Subcutaneous adipose tissue (tissue), 4 donors: Measurements from ENCODE around the gene QSOX2. TPM values are rescaled to one million over a fixed set of nuclear protein-coding genes. Genes with fewer than 3 reads are reported as not detected.

Source experiments
- total RNA-seq, 4 donors: library from RNA; depleted of rRNA; stranded (reverse); fragments of >200 nt; gene quantifications; one replicate each; pipeline ENCODE4 v1.1.0, GENCODE V29; 2016
- TF ChIP-seq, protein P1 (sequence below): fragments of 450-650 bp; IDR thresholded peaks from one replicate; pipeline ENCODE4 v1.5.1; 2016; ENCODE audit warnings: low read depth, mild to moderate bottlenecking, control low read depth, antibody characterized with exemption, moderate library complexity

The QSOX2 gene
- total RNA-seq, 4 donors from 2014 or later = 3.7 to 5.3 (median 4.5) TPM

DNA sequence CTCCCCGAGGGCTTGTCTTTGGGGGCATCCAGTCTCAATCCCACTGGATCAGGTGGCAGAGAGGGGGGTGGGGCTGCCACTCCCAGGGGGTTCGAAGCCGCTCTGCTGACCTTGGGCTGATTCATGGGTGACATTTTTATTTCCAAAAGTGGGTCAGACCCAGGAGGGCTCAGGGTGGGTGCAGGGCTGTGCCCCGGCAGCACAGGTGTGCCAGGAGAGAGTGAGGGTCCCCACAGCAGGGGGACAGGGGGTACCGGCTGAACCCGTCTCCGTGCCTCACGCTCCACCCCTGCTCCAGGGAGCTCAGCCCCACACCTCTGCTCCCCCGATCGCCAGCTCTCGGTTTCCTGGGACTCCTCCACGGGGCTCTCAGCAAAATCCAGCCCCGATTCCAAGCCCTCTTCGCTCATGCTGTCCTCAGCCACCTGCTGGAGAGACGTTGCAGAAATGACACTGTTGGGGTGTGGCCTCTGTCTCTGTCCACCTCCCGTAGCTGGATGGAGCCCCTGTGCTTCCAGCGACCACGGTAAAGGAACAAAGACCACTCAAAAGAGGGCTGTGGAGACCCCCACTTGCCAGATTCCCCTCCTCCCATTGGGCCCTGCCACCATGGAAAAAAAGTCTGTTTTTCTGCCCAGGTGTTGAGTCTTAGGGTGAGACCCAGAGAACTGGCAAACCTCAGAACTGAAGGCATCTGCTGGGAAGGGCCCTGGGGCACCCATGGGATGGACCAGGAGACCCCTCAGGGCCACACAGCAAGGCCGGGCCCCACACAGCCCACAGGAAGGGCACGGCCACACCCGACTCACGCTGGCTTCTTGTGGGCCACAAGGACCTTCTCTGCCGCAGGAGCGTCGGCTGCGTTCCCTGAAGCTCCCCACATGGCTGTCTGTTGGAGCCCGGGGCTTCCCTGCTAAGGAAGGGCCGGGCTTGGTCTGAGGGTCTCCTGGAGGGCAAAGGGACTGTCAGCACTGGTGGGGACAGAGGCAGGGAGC is 10.6 kb upstream of the QSOX2 start:
- TF ChIP-seq, protein P1, sequence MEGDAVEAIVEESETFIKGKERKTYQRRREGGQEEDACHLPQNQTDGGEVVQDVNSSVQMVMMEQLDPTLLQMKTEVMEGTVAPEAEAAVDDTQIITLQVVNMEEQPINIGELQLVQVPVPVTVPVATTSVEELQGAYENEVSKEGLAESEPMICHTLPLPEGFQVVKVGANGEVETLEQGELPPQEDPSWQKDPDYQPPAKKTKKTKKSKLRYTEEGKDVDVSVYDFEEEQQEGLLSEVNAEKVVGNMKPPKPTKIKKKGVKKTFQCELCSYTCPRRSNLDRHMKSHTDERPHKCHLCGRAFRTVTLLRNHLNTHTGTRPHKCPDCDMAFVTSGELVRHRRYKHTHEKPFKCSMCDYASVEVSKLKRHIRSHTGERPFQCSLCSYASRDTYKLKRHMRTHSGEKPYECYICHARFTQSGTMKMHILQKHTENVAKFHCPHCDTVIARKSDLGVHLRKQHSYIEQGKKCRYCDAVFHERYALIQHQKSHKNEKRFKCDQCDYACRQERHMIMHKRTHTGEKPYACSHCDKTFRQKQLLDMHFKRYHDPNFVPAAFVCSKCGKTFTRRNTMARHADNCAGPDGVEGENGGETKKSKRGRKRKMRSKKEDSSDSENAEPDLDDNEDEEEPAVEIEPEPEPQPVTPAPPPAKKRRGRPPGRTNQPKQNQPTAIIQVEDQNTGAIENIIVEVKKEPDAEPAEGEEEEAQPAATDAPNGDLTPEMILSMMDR = no peak

DNA sequence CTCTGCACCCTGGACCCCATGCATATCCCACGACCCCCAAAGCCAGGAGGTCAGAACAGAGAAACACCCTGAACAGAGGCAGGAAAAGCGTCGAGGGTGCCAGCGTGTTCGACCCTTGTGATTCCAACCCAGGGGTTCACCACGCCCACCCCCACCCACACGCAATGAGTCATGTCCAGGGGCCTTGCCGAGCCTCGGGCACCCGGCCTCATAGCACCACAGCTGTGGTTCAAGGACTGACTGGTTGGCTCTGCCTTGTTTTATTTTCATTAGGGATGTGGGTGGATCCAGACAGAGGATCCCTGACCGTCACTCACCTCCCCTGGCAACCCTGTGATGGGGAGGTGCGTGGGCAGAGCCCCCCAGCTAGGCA is 9.5 kb upstream of the QSOX2 start:
- TF ChIP-seq, protein P1 = no peak

DNA sequence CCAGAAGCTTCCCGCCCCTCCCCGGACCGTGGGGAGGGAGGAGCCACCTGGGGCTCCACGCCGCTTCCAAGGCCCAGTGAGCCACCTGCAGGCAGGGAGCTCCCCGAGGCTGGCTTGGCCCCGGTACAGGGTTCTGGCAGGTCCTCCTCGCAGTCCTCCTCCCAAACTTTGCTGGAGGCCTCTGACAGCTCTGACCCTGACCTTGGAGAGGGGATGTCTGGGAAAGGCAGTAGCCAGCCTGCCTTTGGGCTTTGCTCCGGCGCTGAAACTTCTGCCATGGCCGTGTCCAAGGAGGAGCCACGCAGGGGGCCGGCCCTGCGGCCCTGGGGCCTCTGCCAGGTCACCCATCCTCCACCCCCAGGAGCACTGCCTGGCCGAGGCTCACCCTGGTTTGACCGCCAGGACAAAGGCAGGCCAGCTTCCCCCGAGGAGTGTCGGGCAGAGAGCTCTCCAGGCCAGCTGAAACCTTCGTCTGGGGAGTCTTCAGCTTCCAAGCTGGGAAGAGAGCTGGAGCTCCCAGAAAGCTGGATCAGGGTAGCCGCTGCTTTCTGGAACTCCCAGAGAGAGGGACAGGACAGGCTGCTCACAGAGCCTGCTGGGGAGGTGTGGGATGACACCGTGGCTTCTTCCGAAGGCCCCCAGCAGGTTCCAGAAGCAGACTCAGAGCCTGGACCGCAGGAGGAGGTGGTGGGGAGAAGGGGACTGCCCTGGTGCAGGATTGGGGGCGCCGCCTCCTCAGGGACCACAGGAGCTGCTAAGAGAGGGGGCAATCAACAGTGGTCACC is 9.0 kb upstream of the QSOX2 start:
- TF ChIP-seq, protein P1 = no peak

DNA sequence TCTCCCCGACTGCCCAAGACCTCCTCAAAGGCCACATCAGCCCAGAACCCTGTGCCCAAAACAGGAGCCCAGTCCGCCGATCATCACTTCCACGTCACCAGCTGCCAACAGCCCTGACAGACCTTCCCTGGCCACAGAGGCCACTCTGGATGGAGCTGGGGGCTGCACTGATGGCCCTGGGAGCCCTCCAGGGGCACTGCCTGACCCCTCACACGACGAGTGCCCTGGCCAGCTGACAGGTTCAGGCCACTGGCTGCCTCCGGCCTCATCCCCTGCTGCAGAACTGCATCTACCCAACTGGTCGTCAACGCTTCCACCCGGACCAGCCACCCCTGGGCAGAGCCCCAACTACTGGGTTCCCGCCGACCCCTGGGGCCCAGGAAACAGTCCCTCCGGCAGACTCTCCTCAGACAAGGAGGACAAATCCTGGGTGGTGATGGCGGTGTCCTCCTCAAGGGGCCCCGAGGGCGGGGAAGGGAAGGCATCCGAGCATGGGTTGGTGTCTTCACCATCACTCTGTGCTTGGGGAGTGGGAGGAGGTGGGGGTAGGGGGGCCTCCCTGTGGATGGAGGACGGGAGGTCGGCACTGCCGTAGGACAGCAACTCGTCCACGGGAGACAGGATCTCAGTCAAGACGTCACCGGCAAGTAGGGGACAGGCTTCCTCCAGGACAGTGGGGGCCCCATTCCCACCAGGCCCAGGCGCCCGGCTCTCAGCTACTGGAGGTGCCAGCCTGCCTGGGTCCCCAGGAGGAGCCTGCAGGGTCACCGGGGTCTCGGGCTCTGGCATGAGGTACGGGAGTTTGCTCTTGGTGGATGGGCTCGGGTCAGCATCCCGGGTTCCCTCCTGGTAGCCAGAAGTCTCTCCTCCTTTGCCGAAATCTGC is 7.9 kb upstream of the QSOX2 start:
- TF ChIP-seq, protein P1 = no peak

DNA sequence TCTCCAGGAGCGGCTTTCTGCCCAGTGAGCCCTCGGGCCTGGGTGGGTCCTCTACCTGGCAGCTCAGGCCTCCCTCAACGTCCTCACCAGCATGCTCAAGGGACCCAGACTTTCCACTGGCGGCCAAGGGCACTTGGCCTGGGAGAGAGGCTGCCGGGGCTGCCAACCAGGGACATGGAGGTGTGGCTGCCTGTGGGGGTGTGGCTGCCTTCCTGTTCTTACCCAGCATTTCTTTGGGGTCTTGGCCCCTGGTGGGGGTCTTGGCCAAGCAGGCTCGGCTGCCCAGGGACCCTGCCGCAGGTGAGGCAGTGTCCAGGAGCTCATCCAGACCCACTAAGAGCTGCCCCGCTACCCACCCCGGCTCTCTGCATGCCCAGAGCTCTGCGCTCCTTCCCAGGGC is 7.2 kb upstream of the QSOX2 start:
- TF ChIP-seq, protein P1 = no peak

DNA sequence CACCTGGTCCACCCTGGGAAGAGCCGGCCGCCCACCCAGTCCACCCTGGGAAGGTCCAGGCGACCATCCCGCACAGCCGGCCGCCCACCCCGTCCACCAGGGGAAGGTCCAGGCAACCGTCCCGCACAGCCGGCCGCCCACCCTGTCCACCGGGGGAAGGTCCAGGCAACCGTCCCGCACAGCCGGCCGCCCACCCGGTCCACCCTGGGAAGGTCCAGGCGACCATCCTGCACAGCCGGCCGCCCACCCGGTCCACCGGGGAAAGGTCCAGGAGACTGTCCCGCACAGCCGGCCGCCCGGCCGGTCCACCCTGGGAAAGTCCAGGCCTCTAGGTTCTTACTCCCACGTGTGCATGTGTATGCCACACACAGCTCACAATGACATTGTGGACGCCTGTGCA is 6.7 kb upstream of the QSOX2 start:
- TF ChIP-seq, protein P1 = no peak
